ENCODE data around the gene SWAP70.

Gene SWAP70

GRCh38 chr11:9710852-9711251, 47.0 kb downstream of the SWAP70 start:
- peaks cover 46% of the 10 kb centered on the region for H3K4me1 Mint-ChIP-seq (ENCODE audit: low read depth)
- no peaks in the 10 kb centered on the region for H3K27me3 Mint-ChIP-seq
- intact Hi-C loops (cut with micrococcal nuclease): loop anchor here (10.0 kb wide), 1 partner anchor 46 kb away; the partner anchor contains the start of gene SWAP70
- H3K9me3 Mint-ChIP-seq: no peaks in the 10 kb centered on the region
- H3K36me3 Mint-ChIP-seq (ENCODE audit: low read depth): peaks cover 28% of the 10 kb centered on the region
- no peak overlapping the region for H3K27ac Mint-ChIP-seq
- no peak overlapping the region for H3K4me3 Mint-ChIP-seq

GRCh38 chr11:9711454-9712307, 47.8 kb downstream of the SWAP70 start:
- H3K9me3 Mint-ChIP-seq: no peaks in the 10 kb centered on the region
- no peaks in the 10 kb centered on the region for H3K27me3 Mint-ChIP-seq
- H3K27ac Mint-ChIP-seq: no peak overlapping the region
- peaks cover 54% of the 10 kb centered on the region for H3K4me1 Mint-ChIP-seq (ENCODE audit: low read depth)
- H3K36me3 Mint-ChIP-seq (ENCODE audit: low read depth): peaks cover 32% of the 10 kb centered on the region
- no peak overlapping the region for H3K4me3 Mint-ChIP-seq
- intact Hi-C loops (cut with micrococcal nuclease): loop anchor here (10.0 kb wide), 1 partner anchor 47 kb away; the partner anchor contains the start of gene SWAP70

- Mint-ChIP-seq H3K9me3 (no peaks in the 10 kb centered on the region), H3K4me3 (no peak overlapping the region), H3K27ac (no peak overlapping the region), H3K4me1 (ENCODE audit: low read depth) (peaks cover 46% of the 10 kb centered on the region), H3K36me3 (ENCODE audit: low read depth) (peaks cover 36% of the 10 kb centered on the region), H3K27me3 (no peaks in the 10 kb centered on the region)
- intact Hi-C loops (cut with micrococcal nuclease): loop anchor here (10.0 kb wide), 1 partner anchor 50 kb away; the partner anchor contains the start of gene SWAP70
Observed at GRCh38 chr11:9714272-9714940, 50.5 kb downstream of the SWAP70 start.

GRCh38 chr11:9716275-9717039, 52.6 kb downstream of the SWAP70 start:
- H3K27me3 Mint-ChIP-seq: no peaks in the 10 kb centered on the region
- H3K9me3 Mint-ChIP-seq: no peaks in the 10 kb centered on the region
- H3K4me3 Mint-ChIP-seq: peak overlapping the region; percentile 24
- H3K27ac Mint-ChIP-seq: peak overlapping the region; percentile 57
- peaks cover 48% of the 10 kb centered on the region for H3K36me3 Mint-ChIP-seq (ENCODE audit: low read depth)
- H3K4me1 Mint-ChIP-seq (ENCODE audit: low read depth): peaks cover 57% of the 10 kb centered on the region
- intact Hi-C loops (cut with micrococcal nuclease): loop anchor here (10.0 kb wide), 1 partner anchor 52 kb away; the partner anchor contains the start of gene SWAP70

GRCh38 chr11:9717040-9717357, 53.1 kb downstream of the SWAP70 start:
- Mint-ChIP-seq H3K27me3 (no peaks in the 10 kb centered on the region), H3K27ac (peak overlapping the region; percentile 57), H3K9me3 (no peaks in the 10 kb centered on the region), H3K36me3 (ENCODE audit: low read depth) (peaks cover 51% of the 10 kb centered on the region), H3K4me3 (peak overlapping the region; percentile 24), H3K4me1 (ENCODE audit: low read depth) (peaks cover 53% of the 10 kb centered on the region)
- intact Hi-C loops (cut with micrococcal nuclease): loop anchor here (10.0 kb wide), 1 partner anchor 52 kb away; the partner anchor contains the start of gene SWAP70

GRCh38 chr11:9717719-9718118, 53.8 kb downstream of the SWAP70 start:
- no peak overlapping the region for H3K4me3 Mint-ChIP-seq
- peaks cover 59% of the 10 kb centered on the region for H3K4me1 Mint-ChIP-seq (ENCODE audit: low read depth)
- intact Hi-C loops (cut with micrococcal nuclease): loop anchor here (10.0 kb wide), 1 partner anchor 53 kb away; the partner anchor contains the start of gene SWAP70
- H3K36me3 Mint-ChIP-seq (ENCODE audit: low read depth): peaks cover 58% of the 10 kb centered on the region
- H3K27me3 Mint-ChIP-seq: no peaks in the 10 kb centered on the region
- H3K9me3 Mint-ChIP-seq: no peaks in the 10 kb centered on the region
- peak overlapping the region; percentile 57 for H3K27ac Mint-ChIP-seq

GRCh38 chr11:9718147-9718546, 54.3 kb downstream of the SWAP70 start:
- Mint-ChIP-seq H3K4me3 (no peak overlapping the region), H3K27me3 (no peaks in the 10 kb centered on the region), H3K27ac (peak overlapping the region; percentile 57), H3K4me1 (ENCODE audit: low read depth) (peaks cover 62% of the 10 kb centered on the region), H3K9me3 (no peaks in the 10 kb centered on the region), H3K36me3 (ENCODE audit: low read depth) (peaks cover 62% of the 10 kb centered on the region)
- intact Hi-C loops (cut with micrococcal nuclease): loop anchor here (10.0 kb wide), 1 partner anchor 53 kb away; the partner anchor contains the start of gene SWAP70

GRCh38 chr11:9719566-9720289, 55.9 kb downstream of the SWAP70 start:
- intact Hi-C loops (cut with micrococcal nuclease): loop anchor here (10.0 kb wide), 1 partner anchor 55 kb away; the partner anchor contains the start of gene SWAP70
- Mint-ChIP-seq H3K27me3 (no peaks in the 10 kb centered on the region), H3K4me3 (no peak overlapping the region), H3K9me3 (no peaks in the 10 kb centered on the region), H3K4me1 (ENCODE audit: low read depth) (peaks cover 57% of the 10 kb centered on the region), H3K27ac (peak overlapping the region; percentile 88), H3K36me3 (ENCODE audit: low read depth) (peaks cover 51% of the 10 kb centered on the region)

- Mint-ChIP-seq H3K4me1 (ENCODE audit: low read depth) (peaks cover 56% of the 10 kb centered on the region), H3K36me3 (ENCODE audit: low read depth) (peaks cover 46% of the 10 kb centered on the region), H3K27ac (peak overlapping the region; percentile 88), H3K9me3 (no peaks in the 10 kb centered on the region), H3K4me3 (no peak overlapping the region), H3K27me3 (no peaks in the 10 kb centered on the region)
- intact Hi-C loops (cut with micrococcal nuclease): no loop called here
Observed at GRCh38 chr11:9720290-9720630, 56.4 kb downstream of the SWAP70 start.

- peaks cover 38% of the 10 kb centered on the region for H3K4me1 Mint-ChIP-seq (ENCODE audit: low read depth)
- H3K36me3 Mint-ChIP-seq (ENCODE audit: low read depth): peaks cover 47% of the 10 kb centered on the region
- H3K27me3 Mint-ChIP-seq: no peaks in the 10 kb centered on the region
- no peaks in the 10 kb centered on the region for H3K9me3 Mint-ChIP-seq
- no peak overlapping the region for H3K27ac Mint-ChIP-seq
- H3K4me3 Mint-ChIP-seq: no peak overlapping the region
- intact Hi-C loops (cut with micrococcal nuclease): no loop called here
Observed at GRCh38 chr11:9722023-9722422, 58.1 kb downstream of the SWAP70 start.

GRCh38 chr11:9722893-9723292, 59.0 kb downstream of the SWAP70 start:
- Mint-ChIP-seq H3K27me3 (no peaks in the 10 kb centered on the region), H3K4me1 (ENCODE audit: low read depth) (peaks cover 32% of the 10 kb centered on the region)

GRCh38 chr11:9726321-9727022, 62.6 kb downstream of the SWAP70 start:
- Mint-ChIP-seq H3K4me1 (ENCODE audit: low read depth) (peaks cover 11% of the 10 kb centered on the region), H3K27me3 (no peaks in the 10 kb centered on the region), H3K9me3 (no peaks in the 10 kb centered on the region), H3K4me3 (no peak overlapping the region), H3K36me3 (ENCODE audit: low read depth) (peaks cover 69% of the 10 kb centered on the region), H3K27ac (no peak overlapping the region)
- intact Hi-C loops (cut with micrococcal nuclease): no loop called here

More at GRCh38 chr11:9722893-9723292, 59.0 kb downstream of the SWAP70 start:
- H3K36me3 Mint-ChIP-seq (ENCODE audit: low read depth): peaks cover 47% of the 10 kb centered on the region
- H3K9me3 Mint-ChIP-seq: no peaks in the 10 kb centered on the region
- peak overlapping the region; percentile 9 for H3K27ac Mint-ChIP-seq
- intact Hi-C loops (cut with micrococcal nuclease): no loop called here
- no peak overlapping the region for H3K4me3 Mint-ChIP-seq

GRCh38 chr11:9728058-9728457, 64.2 kb downstream of the SWAP70 start:
- Mint-ChIP-seq H3K4me1 (ENCODE audit: low read depth) (peaks cover 7% of the 10 kb centered on the region), H3K27me3 (no peaks in the 10 kb centered on the region), H3K9me3 (no peaks in the 10 kb centered on the region), H3K4me3 (no peak overlapping the region), H3K36me3 (ENCODE audit: low read depth) (peaks cover 70% of the 10 kb centered on the region), H3K27ac (no peak overlapping the region)
- intact Hi-C loops (cut with micrococcal nuclease): no loop called here
